Measurements from ENCODE around the gene ALPK1.

Gene ALPK1

DNA sequence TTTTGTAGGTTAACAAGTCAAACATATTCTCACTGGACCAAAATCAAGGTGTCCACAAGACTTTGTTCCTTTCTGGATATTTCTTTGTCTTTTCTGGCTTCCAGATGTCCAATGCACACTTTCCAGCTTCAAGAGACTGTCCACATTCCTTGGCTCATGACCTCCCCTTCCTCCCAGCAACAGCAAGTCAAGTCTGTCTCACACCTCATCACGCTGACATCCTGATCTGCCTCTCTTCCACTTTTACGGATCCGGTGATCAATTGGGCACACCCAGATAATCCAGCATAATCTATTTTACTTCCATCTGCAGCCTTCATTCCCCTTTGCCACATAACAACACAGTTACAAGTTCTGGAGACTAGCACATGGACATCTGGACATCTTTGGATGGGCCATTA, 21.1 kb upstream of the ALPK1 start:
- TF ChIP-seq, protein P1, sequence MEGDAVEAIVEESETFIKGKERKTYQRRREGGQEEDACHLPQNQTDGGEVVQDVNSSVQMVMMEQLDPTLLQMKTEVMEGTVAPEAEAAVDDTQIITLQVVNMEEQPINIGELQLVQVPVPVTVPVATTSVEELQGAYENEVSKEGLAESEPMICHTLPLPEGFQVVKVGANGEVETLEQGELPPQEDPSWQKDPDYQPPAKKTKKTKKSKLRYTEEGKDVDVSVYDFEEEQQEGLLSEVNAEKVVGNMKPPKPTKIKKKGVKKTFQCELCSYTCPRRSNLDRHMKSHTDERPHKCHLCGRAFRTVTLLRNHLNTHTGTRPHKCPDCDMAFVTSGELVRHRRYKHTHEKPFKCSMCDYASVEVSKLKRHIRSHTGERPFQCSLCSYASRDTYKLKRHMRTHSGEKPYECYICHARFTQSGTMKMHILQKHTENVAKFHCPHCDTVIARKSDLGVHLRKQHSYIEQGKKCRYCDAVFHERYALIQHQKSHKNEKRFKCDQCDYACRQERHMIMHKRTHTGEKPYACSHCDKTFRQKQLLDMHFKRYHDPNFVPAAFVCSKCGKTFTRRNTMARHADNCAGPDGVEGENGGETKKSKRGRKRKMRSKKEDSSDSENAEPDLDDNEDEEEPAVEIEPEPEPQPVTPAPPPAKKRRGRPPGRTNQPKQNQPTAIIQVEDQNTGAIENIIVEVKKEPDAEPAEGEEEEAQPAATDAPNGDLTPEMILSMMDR (IDR thresholded peaks at IDR 0.05) = no peak
- Histone ChIP-seq H3K9me3 (no peaks in the 10 kb centered on the region), H3K4me3 (no peak overlapping the region), H3K27ac (no peak overlapping the region), H3K4me1 (peaks cover 0 to 16% (median 2%) of the 10 kb centered on the region in 4 donors), H3K27me3 (no peaks in the 10 kb centered on the region), H3K36me3 (peaks cover 0 to 9% (median 0%) of the 10 kb centered on the region in 3 donors)
- no peak for DNase-seq
- intact Hi-C loops (cut with DNase I; ENCODE audit: low total_unique reads) = no loop called here

DNA sequence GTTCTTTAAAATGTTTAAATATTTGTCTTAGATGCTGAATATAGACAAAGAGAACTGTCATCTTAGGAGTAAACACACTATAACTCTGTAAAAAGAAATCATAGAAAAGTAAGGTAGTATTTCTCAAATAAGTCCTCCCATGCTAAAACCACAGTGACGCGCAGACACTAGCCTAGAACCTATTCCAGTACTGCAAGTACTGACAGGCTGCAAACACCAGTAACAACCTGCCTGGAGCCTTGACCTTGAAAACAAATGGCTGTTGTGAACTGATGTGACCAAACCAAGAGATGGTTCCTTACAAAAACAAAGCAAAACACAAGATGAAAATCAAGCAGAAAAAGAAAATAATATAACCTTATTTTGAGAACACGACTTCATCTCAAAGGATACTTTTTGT, 19.9 kb upstream of the ALPK1 start:
- Histone ChIP-seq H3K4me1 (peaks cover 0 to 16% (median 2%) of the 10 kb centered on the region in 4 donors), H3K9me3 (no peaks in the 10 kb centered on the region), H3K4me3 (no peak overlapping the region), H3K27me3 (no peaks in the 10 kb centered on the region), H3K27ac (no peak overlapping the region), H3K36me3 (peaks cover 0 to 9% (median 0%) of the 10 kb centered on the region in 3 donors)
- DNase-seq = no peak
- TF ChIP-seq, protein P1 (IDR thresholded peaks at IDR 0.05) = no peak
- intact Hi-C loops (cut with DNase I; ENCODE audit: low total_unique reads) = no loop called here

DNA sequence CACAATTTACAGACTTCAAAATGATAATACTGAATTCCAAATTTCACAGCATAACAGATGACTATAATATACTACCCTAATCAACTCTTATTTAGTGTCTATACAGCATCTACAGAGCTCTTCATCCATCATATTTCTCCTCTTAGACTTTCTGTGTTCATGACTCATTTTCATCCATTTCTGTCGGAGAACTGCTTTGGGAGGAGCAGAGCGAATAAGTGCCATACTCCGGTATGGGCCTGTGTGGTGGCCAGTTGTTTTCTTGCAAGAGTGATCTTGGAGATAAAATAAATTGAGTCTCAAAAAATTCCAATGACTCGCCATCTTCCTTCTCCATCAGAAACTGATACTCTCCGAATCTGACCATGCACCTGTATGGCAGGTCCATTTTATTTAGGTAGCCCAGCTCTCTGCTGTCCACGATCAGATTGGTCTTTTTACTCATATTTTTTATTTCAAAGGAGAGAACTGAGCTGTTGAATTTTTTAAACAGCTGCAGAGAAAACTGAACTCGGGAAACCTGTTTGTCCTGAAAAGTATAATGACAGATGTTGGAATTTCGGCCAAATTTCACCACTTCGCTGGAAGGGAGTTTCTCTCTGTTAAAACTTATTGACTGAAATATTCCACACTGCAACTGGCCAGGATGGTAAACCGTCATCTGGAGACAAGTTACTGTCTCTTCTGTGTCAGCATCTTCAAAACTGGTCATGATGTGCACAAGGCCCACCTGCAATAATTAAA, 19.3 kb upstream of the ALPK1 start:
- Histone ChIP-seq H3K4me1 (peaks cover 0 to 16% (median 3%) of the 10 kb centered on the region in 4 donors), H3K9me3 (no peaks in the 10 kb centered on the region), H3K4me3 (no peak overlapping the region), H3K36me3 (peaks cover 0 to 9% (median 0%) of the 10 kb centered on the region in 3 donors), H3K27ac (no peak overlapping the region), H3K27me3 (no peaks in the 10 kb centered on the region)
- intact Hi-C loops (cut with DNase I; ENCODE audit: low total_unique reads) = no loop called here
- TF ChIP-seq, protein P1 (IDR thresholded peaks at IDR 0.05) = no peak
- DNase-seq = no peak

DNA sequence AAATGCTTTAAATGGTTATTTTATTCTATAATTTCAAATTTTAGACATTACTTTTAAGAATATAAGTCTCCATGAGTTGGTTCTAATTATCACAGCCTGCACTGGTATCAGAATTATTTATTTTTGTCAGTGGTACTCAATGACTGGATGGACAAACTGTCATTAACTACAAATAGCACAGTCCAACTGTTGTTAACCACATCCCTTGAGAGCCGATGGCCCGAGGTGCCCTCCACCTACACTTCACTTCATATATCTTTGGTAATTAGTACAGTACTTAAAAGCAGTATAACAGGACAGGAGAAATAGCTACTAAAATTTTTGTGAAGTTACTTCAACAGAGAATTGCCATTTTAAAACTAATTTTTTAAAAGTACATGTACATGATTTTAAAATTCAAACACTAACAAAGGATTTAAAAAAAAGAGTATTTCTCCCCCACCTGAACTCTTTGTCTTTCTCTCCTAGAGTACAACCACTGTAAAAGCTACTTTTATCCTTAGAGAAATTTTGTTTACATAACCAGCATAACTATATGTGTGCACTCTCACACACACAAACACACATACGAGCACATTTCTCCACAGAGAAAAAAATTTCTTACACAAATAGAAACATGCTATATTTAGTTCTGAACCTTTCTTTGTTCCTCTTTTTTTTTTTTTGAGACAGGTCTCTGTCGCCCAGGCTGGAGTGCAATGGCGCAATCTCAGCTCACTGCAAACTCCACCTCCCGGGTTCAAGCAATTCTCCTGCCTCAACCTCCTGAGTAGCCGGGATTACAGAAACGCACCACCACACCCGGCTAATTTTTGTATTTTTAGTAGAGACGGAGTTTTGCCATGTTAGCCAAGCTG, 17.9 kb upstream of the ALPK1 start:
- Histone ChIP-seq H3K4me1 (peaks cover 0 to 21% (median 10%) of the 10 kb centered on the region in 4 donors), H3K36me3 (peaks cover 0 to 9% (median 0%) of the 10 kb centered on the region in 3 donors), H3K9me3 (no peaks in the 10 kb centered on the region), H3K27ac (no peak overlapping the region), H3K4me3 (no peak overlapping the region), H3K27me3 (no peaks in the 10 kb centered on the region)
- no peak for DNase-seq
- intact Hi-C loops (cut with DNase I; ENCODE audit: low total_unique reads) = no loop called here
- TF ChIP-seq, protein P1 (IDR thresholded peaks at IDR 0.05) = no peak

DNA sequence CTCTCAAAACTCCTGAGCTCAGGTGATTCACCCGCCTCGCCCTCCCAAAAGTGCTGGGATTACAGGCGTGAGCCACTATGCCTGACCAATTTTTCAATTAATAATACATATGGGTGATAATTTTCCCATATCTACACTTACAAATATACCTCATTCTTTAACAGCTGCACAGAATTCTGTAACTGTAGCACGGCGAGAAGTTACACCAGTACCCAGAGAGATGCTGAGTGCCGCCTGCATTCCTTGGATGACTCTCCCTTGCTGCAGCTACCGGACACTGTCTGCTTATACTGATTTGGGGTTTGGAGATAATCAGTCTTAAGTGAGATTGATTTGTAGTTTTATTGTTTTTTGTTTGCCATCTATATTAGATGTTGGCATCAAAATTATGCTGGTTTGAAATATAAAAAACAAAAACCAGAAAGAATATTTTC, 17.3 kb upstream of the ALPK1 start:
- DNase-seq = no peak
- Histone ChIP-seq H3K27me3 (no peaks in the 10 kb centered on the region), H3K27ac (no peak overlapping the region), H3K4me3 (no peak overlapping the region), H3K9me3 (no peaks in the 10 kb centered on the region), H3K36me3 (peaks cover 0 to 9% (median 0%) of the 10 kb centered on the region in 3 donors), H3K4me1 (peaks cover 0 to 24% (median 11%) of the 10 kb centered on the region in 4 donors)
- intact Hi-C loops (cut with DNase I; ENCODE audit: low total_unique reads) = no loop called here
- TF ChIP-seq, protein P1 (IDR thresholded peaks at IDR 0.05) = no peak

Measured in tibial artery (tissue), 4 donors.